GM12801 (cell line): ENCODE results near the gene OAS2.

Experiments
- CTCF ChIP-seq: IDR thresholded peaks from one replicate; pipeline ENCODE4 v1.5.1; 2011; ENCODE audit warnings: control low read depth; ENCODE audit not compliant: insufficient read length; ENCODE audit errors: extremely low read depth

OAS2 gene

GRCh38 chr12:113055594-113056380 is 77.5 kb downstream of the OAS2 start:
- TF ChIP-seq CTCF = no peak

GRCh38 chr12:113056381-113056630 is 78.0 kb downstream of the OAS2 start:
- TF ChIP-seq CTCF = no peak

- no peak for TF ChIP-seq CTCF
These were observed 78.5 kb downstream of the OAS2 start, which contains the start of gene DTX1 for GRCh38 chr12:113056631-113057488. Gene DTX1 (plus strand): TSS chr12:113056730. CDS start chr12:113058193, 1,463 bp downstream.

GRCh38 chr12:113057565-113058485 is 79.5 kb downstream of the OAS2 start:
- TF ChIP-seq CTCF = no peak

- no peak for TF ChIP-seq CTCF
These were observed 80.2 kb downstream of the OAS2 start for GRCh38 chr12:113058553-113058952.

GRCh38 chr12:113059071-113059595 is 80.8 kb downstream of the OAS2 start:
- no peak for TF ChIP-seq CTCF

GRCh38 chr12:113060336-113060960 is 82.1 kb downstream of the OAS2 start:
- no peak for TF ChIP-seq CTCF
